Fibroblast of gingiva (primary cell): ENCODE measurements around the gene MCUR1.
"Not testable (repeated sequence)": the region's sequence is repeated elsewhere in the genome, so short reads cannot be mapped to it uniquely, and the experiment has no call there.

Experiments
- DNase-seq: peaks from one replicate; pipeline ENCODE4 v3.0.0-alpha.2; 2011; ENCODE audit warnings: low read depth

Gene MCUR1, protein sequence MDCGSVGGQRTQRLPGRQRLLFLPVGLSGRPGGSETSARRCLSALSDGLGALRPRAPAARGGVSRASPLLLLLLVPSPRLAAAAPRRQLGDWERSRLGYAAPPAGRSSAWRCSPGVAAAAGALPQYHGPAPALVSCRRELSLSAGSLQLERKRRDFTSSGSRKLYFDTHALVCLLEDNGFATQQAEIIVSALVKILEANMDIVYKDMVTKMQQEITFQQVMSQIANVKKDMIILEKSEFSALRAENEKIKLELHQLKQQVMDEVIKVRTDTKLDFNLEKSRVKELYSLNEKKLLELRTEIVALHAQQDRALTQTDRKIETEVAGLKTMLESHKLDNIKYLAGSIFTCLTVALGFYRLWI

DNA sequence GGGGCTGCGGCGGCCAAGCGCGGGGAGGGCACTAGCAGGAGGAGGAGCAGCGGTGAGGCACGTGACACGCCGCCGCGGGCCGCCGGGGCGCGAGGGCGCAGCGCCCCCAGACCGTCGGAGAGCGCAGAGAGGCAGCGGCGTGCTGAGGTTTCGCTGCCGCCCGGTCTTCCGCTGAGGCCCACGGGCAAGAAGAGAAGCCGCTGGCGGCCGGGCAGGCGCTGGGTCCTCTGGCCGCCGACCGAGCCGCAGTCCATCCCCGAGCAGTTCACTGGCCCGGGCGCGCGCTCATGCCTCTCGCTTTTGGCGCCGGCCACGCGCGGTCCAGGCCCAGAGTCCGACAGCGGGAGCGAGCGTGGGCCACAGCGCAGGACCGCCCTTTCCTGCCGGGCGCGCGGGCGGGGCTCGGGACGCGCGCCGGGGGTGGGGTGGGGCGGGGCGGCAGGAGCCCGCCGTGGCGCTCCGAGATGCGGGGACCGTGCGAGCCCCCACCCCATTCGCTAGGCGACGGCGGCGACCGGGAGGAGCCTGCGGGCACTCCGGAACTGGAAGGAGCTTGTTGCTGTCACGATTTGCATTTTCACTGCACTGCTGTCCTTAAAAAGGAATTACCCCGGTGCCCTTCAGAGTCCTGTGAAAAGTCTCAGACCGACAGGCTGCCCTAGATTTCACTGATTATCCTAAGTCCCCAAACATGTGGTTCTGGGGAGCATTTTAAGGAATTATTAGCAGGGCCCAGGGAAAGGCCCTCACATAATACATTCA is at the start of gene MCUR1:
TSS of gene MCUR1 (minus strand) at position 382 of the 762 bp plus-strand sequence. CDS start at position 254, 128 bp downstream.
- peak; percentile 84 for DNase-seq

DNA sequence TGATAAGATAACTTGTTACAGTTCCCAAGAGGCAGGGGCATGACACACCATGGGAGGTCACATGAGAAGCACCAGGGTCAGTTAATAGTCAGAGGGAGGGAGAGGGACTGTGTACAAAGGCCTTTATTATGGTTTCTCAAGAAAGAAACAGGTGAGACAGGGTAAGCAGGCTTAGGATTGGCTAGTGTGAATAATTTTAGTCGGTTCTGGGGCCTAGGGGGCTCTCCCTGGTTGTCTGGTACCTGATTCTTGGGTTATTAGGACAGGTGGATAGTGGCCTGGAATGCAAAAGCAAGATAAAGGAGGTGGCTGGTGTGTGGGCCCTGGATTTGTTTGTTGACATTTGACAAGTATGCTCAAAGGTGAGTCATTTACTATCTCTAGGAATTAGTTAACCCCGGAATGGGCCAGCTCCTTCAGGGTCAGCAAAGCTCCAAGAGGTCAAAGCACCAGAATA is 49.4 kb upstream of the MCUR1 start:
- no peak for DNase-seq

- DNase-seq = not testable (repeated sequence)
These were observed 46.3 kb upstream of the MCUR1 start for GRCh38 chr6:13860556-13861185.

DNA sequence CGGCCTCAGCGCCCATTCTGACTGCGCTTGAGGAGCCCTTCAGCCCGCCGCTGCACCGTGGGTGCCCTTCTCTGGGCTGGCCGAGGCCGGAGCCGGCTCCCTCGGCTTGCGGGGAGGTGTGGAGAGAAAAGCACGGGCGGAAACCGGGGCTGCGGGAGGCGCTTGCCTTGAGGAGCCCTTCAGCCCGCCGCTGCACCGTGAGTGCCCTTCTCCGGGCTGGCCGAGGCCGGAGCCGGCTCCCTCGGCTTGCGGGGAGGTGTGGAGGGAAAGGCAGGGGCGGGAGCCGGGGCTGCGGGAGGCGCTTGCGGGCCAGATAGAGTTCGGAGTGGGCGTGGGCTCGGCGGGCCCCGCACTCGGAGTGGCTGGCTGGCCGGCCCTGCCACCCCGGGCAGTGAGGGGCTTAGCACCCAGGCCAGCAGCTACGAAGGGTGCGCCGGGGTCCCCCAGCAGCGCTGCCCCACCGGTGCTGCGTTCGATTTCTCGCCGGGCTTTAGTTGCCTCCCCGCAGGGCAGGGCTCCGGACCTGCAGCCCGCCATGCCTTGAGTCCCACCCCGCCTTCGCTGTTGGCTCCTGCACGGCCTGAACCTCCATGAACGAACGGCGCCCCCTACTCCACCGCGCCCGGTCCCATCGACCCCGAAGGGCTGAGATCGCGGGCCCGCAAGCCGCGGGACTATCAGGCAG is 45.7 kb upstream of the MCUR1 start:
- DNase-seq = no peak

- DNase-seq = no peak
These were observed 40.4 kb upstream of the MCUR1 start for GRCh38 chr6:13854716-13855250.

GRCh38 chr6:13853871-13854270 is 39.5 kb upstream of the MCUR1 start:
- no peak for DNase-seq

DNA sequence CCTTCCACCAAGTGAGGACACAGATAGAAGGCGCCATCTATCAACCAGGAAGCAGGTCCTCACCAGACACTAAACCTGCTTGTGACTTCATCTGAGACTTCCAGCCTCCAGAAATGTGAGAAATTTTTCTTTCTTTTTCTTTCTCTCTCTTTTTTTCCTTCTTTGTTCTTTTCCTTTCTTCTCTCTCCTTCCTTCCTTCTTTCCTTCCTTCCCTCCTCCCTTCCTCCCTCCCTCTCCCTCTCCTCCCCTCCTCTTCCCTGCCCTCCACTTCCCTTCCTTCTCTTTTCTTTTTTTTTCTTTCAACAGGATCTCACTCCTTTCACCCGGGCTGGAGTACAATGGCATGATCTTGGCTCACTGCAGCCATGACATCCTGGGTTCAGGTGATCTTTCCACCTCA is 37.4 kb upstream of the MCUR1 start:
- no peak for DNase-seq

- no peak for DNase-seq
These were observed 37.0 kb upstream of the MCUR1 start for GRCh38 chr6:13851330-13851729.

DNA sequence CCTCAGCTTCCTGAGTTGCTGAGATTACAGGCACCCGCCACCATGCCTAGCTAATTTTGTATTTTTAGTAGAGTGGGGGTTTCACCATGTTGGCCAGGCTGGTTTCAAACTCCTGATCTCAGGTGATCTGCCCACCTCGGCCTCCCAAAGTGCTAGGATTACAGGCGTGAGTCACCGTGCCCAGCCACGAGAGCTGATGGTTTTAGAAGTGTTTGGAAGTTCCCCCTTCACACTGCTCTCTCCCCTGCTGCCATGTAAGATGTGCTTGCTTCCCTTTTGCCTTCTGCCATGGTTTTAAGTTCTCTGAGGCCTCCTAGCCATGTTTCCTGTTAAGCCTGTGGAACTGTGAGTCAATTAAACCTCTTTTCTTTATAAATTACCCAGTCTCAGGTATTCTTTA is 36.3 kb upstream of the MCUR1 start:
- not testable (repeated sequence) for DNase-seq

DNA sequence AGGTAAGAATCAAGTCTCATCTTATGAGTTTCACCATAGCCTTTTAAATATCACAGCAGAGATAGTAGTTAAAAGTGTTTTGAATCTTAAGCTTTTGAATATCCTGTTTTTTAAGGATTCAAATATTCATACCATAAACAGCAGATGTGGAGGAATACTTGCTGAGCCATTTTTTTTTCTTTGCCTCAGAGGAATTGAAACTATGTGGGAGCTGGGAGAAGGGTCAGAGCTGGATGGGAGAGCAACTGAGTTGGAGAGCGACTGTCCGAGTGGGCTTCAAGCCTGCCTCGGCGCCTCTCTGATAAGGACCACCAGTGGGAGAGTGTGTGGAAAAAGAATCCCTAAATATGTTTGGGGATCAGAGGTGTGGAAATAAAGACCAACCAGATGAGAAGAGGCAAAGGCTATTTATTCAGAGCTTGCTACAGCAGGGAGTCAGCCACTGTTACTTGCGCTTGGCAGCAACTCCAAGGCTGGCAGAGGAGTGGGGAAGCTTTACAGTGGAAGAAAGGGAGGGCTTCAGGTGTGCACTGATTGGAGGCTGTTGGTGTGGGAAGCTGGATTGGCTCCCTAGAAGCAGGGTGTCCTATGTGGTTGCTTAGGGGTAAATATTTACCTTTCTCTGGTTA is 34.3 kb upstream of the MCUR1 start:
- DNase-seq = no peak

GRCh38 chr6:13847326-13848050 is 33.1 kb upstream of the MCUR1 start:
- DNase-seq = no peak

DNA sequence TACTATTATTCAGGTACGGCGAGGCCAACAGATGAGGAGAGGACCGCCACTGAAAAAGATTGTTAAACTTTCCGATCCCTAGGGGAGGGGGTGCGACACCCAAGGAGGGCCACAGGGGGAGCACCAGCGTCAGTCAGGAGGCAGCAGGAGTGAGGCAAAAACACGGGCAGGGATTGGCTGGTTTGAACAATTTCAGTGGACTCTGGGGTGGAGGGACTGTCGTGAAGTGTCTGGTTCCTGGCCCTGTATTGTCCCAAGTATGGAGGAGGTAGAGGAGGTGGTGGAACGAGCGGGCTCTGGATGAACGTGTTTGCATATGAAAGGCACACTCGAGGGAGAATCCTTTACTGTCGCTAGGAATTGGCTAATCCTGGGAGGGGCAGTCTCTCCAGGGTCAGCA is 32.5 kb upstream of the MCUR1 start:
- DNase-seq = no peak

DNA sequence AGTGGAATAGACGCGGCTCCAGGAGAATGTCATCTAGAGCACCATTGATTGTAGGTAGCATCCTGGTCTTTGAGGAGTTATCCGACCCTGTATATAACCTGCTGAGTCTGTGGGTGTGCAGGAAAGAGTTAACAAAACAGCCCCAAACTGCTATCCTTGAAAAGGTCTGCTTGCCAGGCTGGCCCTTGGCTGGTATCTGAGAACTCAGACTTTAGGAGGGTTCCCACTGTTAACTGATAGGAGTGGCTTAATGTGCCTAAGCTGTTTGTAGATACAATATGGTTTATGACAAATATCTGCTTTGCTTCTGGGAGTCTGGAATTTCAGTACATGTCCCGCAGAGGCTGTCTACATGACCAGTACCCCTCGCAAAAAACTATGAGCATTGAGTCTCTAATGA is 27.6 kb upstream of the MCUR1 start:
- no peak for DNase-seq

- no peak for DNase-seq
These were observed 24.3 kb upstream of the MCUR1 start for GRCh38 chr6:13838616-13839015.

DNA sequence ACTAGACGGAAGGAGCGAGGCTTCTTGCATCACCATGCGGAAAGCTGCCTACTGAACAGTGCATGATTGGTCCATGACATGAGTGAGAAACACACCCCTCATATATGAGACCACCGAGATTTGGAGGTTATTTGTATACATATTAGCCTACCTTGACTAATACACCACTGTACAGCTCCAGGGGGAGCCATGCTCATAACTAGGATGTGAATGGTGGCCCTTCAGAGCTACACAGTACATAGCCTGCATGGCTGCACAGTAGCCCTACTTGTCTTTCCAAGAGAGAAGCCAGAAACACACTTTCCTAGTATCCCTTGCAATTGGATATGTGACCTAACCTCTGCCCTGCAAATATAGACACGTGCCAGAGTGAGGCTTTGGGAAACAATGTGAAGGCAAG is 21.8 kb upstream of the MCUR1 start:
- DNase-seq = no peak

DNA sequence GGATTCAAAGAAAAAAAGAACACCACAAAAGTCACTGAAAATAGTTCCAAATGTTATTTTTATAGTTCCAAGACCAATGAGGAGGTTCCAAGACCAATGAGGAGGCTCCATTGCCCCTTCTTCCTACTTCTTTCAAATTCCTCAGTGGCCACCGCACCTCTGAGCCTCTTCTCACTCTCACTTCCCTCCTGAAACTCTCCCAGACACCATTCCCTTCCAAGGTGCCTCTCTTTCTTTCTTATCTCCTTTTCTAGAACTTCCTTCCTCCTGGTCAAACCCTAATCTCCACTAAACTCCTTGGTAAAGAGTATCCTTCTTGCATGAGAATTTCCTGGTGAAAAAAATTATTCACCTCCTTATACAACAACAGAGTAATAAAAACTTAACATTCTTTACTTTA is 20.4 kb upstream of the MCUR1 start:
- no peak for DNase-seq

DNA sequence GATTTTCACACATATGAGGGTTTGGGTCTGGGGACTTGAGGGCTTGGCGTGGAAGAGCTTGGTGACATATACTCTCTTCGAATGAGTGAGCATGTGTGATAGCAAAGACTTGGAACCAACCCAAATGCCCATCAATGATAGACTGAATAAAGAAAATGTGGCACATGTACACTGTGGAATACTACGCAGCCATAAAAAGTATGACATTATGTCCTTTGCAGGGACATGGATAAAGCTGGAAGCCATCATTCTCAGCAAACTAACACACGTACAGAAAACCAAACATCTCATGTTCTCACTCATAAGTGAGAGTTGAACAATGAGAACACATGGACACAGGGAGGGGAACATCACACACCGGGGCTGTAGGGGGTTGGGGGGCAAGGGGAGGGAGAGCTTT is 19.7 kb upstream of the MCUR1 start:
- DNase-seq = not testable (repeated sequence)

GRCh38 chr6:13832778-13833177 is 18.4 kb upstream of the MCUR1 start:
- DNase-seq = no peak

GRCh38 chr6:13831615-13832014 is 17.3 kb upstream of the MCUR1 start:
- no peak for DNase-seq

GRCh38 chr6:13830803-13831202 is 16.4 kb upstream of the MCUR1 start:
- DNase-seq = no peak

DNA sequence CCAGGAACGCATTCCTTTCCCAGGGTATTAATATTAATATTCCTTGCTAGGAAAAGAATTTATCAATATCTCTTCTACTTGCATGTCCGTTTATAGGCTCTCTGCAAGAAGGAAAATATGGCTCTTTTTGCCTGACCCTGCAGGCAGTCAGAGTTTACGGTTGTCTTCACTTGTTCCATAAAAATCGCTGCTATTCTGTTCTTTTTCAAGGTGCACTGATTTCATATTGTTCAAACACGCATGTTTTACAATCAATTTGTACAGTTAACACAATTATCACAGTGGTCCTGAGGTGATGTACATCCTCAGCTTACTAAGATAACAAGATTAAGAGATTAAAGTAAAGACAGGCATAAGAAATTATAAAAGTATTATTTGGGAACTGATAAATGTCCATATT is 15.1 kb upstream of the MCUR1 start:
- DNase-seq = not testable (repeated sequence)
